ENCODE measurements around the gene UTP20. TPM values are rescaled to one million over a fixed set of nuclear protein-coding genes. Genes with fewer than 3 reads are reported as not detected.
"Not testable (repeated sequence)": the region's sequence is repeated elsewhere in the genome, so short reads cannot be mapped to it uniquely, and the experiment has no call there.

The UTP20 gene
- total and polyA plus RNA-seq, 4 donors: 1.5 to 10.1 (median 4.4) TPM

- TF ChIP-seq RXRA (IDR thresholded peaks at IDR 0.05) (no peak), SP1 (IDR thresholded peaks at IDR 0.05) (no peak), TAF1 (conservative IDR thresholded peaks at IDR 0.05) (no peak)
- TF ChIP-seq, protein P1, sequence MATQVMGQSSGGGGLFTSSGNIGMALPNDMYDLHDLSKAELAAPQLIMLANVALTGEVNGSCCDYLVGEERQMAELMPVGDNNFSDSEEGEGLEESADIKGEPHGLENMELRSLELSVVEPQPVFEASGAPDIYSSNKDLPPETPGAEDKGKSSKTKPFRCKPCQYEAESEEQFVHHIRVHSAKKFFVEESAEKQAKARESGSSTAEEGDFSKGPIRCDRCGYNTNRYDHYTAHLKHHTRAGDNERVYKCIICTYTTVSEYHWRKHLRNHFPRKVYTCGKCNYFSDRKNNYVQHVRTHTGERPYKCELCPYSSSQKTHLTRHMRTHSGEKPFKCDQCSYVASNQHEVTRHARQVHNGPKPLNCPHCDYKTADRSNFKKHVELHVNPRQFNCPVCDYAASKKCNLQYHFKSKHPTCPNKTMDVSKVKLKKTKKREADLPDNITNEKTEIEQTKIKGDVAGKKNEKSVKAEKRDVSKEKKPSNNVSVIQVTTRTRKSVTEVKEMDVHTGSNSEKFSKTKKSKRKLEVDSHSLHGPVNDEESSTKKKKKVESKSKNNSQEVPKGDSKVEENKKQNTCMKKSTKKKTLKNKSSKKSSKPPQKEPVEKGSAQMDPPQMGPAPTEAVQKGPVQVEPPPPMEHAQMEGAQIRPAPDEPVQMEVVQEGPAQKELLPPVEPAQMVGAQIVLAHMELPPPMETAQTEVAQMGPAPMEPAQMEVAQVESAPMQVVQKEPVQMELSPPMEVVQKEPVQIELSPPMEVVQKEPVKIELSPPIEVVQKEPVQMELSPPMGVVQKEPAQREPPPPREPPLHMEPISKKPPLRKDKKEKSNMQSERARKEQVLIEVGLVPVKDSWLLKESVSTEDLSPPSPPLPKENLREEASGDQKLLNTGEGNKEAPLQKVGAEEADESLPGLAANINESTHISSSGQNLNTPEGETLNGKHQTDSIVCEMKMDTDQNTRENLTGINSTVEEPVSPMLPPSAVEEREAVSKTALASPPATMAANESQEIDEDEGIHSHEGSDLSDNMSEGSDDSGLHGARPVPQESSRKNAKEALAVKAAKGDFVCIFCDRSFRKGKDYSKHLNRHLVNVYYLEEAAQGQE (IDR thresholded peaks at IDR 0.05): no peak
- TF ChIP-seq, protein P2, sequence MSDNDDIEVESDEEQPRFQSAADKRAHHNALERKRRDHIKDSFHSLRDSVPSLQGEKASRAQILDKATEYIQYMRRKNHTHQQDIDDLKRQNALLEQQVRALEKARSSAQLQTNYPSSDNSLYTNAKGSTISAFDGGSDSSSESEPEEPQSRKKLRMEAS (IDR thresholded peaks at IDR 0.05): no peak
These were observed 95.7 kb downstream of the UTP20 start (continued) for GRCh38 chr12:101375573-101375972.

- DNase-seq (ENCODE audit: low spot score): no peak
- H3K27ac ChIP-seq (ENCODE audit: low read depth in 1 of 2, low read length in 2 of 2): no peak overlapping the region
- H3K4me3 ChIP-seq (ENCODE audit: low read depth in 1 of 3, low read length in 3 of 3): no peak overlapping the region
- no peaks in the 10 kb centered on the region for H3K9me3 ChIP-seq (ENCODE audit: control insufficient read depth in 4 of 4, low read length in 3 of 4)
- H3K27me3 ChIP-seq (ENCODE audit: control insufficient read depth in 4 of 4, insufficient read depth in 4 of 4, low read length in 3 of 4): no peaks in the 10 kb centered on the region
- H3K36me3 ChIP-seq (ENCODE audit: control insufficient read depth in 4 of 4, insufficient read depth in 3 of 4, low read depth in 1 of 4, low read length in 3 of 4): peaks cover 5 to 57% (median 24%) of the 10 kb centered on the region in 4 donors
- no peak for TF ChIP-seq TAF1 (conservative IDR thresholded peaks at IDR 0.05)
- TF ChIP-seq, protein P2 (IDR thresholded peaks at IDR 0.05): no peak
- no peak for TF ChIP-seq EGR1 (IDR thresholded peaks at IDR 0.05; ENCODE audit: low read depth in 2 of 2)
- TF ChIP-seq ZBTB33 (IDR thresholded peaks at IDR 0.05): no peak
- no peak for TF ChIP-seq JUND (IDR thresholded peaks at IDR 0.05)
- TF ChIP-seq, protein P3, sequence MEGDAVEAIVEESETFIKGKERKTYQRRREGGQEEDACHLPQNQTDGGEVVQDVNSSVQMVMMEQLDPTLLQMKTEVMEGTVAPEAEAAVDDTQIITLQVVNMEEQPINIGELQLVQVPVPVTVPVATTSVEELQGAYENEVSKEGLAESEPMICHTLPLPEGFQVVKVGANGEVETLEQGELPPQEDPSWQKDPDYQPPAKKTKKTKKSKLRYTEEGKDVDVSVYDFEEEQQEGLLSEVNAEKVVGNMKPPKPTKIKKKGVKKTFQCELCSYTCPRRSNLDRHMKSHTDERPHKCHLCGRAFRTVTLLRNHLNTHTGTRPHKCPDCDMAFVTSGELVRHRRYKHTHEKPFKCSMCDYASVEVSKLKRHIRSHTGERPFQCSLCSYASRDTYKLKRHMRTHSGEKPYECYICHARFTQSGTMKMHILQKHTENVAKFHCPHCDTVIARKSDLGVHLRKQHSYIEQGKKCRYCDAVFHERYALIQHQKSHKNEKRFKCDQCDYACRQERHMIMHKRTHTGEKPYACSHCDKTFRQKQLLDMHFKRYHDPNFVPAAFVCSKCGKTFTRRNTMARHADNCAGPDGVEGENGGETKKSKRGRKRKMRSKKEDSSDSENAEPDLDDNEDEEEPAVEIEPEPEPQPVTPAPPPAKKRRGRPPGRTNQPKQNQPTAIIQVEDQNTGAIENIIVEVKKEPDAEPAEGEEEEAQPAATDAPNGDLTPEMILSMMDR (IDR thresholded peaks at IDR 0.05; ENCODE audit: low read depth, low read length, missing input control): no peak
- no peak for TF ChIP-seq SP1 (IDR thresholded peaks at IDR 0.05)
- TF ChIP-seq NR2F2 (IDR thresholded peaks at IDR 0.05): no peak
- TF ChIP-seq RXRA (IDR thresholded peaks at IDR 0.05): no peak
- TF ChIP-seq FOXA2 (IDR thresholded peaks at IDR 0.05): no peak
- TF ChIP-seq, protein P4, sequence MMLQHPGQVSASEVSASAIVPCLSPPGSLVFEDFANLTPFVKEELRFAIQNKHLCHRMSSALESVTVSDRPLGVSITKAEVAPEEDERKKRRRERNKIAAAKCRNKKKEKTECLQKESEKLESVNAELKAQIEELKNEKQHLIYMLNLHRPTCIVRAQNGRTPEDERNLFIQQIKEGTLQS (IDR thresholded peaks at IDR 0.05): no peak
- no peak for TF ChIP-seq HNF4A (conservative IDR thresholded peaks at IDR 0.05)
- TF ChIP-seq, protein P1 (IDR thresholded peaks at IDR 0.05): no peak
- TF ChIP-seq YY1 (IDR thresholded peaks at IDR 0.05): no peak
- TF ChIP-seq RAD21 (IDR thresholded peaks at IDR 0.05): no peak
- H3K4me1 ChIP-seq (ENCODE audit: control insufficient read depth in 4 of 4, insufficient read depth in 4 of 4, low read length in 3 of 4): no peaks in the 10 kb centered on the region
- no peak overlapping the region for H3K9ac ChIP-seq (ENCODE audit: low read depth in 1 of 2, low read length in 2 of 2)
These were observed 99.2 kb downstream of the UTP20 start for GRCh38 chr12:101379149-101379548.

- 61% methylated on average over 3 of the region's 3 CpGs for WGBS
- H3K9ac ChIP-seq (ENCODE audit: low read depth in 1 of 2, low read length in 2 of 2); H3K9me3 ChIP-seq (ENCODE audit: control insufficient read depth in 4 of 4, low read length in 3 of 4); H3K27ac ChIP-seq (ENCODE audit: low read depth in 1 of 2, low read length in 2 of 2); H3K4me1 ChIP-seq (ENCODE audit: control insufficient read depth in 4 of 4, insufficient read depth in 4 of 4, low read length in 3 of 4); H3K4me3 ChIP-seq (ENCODE audit: low read depth in 1 of 3, low read length in 3 of 3); DNase-seq (ENCODE audit: low spot score); H3K27me3 ChIP-seq (ENCODE audit: control insufficient read depth in 4 of 4, insufficient read depth in 4 of 4, low read length in 3 of 4): not testable (repeated sequence)
- peaks cover 6 to 49% (median 35%) of the 10 kb centered on the region in 4 donors for H3K36me3 ChIP-seq (ENCODE audit: control insufficient read depth in 4 of 4, insufficient read depth in 3 of 4, low read depth in 1 of 4, low read length in 3 of 4)
These were observed 111.3 kb downstream of the UTP20 start for GRCh38 chr12:101391181-101391580.
